ENCODE measurements around the gene RCAN1. TPM values are rescaled to one million over a fixed set of nuclear protein-coding genes. Genes with fewer than 3 reads are reported as not detected.

Gene RCAN1
- total RNA-seq, 1 experiment from 2014 or later: 13.5 TPM

DNA sequence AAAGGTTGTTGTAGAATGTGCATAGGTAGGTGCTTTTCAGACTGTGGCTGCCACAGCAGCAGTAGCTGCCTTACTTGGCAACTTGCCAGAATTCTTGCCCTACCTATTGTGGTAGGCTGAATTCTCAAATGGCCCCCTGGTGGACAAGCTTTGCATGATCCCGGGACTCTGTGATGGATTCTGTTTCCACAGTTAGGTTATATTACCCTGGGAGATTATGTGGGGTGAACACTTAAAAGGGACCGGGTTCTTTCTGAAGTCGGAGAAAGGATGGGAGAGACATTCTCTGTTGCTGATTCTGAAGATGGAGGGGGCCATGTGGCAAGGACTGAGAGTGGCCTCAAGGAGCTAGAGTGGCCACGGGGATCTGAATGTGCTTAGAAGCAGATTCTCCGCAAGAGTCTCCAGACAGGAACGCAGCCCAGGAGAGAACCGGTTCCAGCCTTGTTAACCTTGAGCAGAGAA is 70.8 kb downstream of the RCAN1 start:
- in situ Hi-C loops (cut with HindIII; ENCODE audit: low pct_unique_long_range_greater_than_20kb, low sequenced_read_pairs): no loop called here

DNA sequence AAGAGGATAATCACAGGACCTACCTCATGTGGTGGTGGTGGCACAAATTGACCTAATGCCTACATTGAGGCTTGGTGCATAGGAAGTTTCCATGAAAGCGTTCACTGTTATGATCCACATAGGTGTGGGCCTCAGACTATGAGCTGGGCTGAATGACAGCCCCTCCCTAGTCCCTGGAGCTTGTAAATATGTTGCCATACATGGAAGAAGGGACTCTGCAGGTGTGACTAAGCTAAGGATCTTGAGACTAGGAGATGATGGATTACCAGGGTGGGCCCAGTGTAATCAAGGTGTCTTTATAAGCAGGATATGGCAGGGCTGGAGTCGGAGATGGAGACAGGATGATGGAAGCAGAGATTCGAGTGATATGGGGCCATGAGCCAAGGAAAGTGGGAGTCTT is 71.9 kb downstream of the RCAN1 start:
- intact Hi-C loops (cut with micrococcal nuclease; ENCODE audit: unreplicated experiment) (no loop called here), in situ Hi-C loops (cut with HindIII; ENCODE audit: low pct_unique_long_range_greater_than_20kb, low sequenced_read_pairs) (no loop called here)
- no peak overlapping the region for H3K27ac ChIP-seq (ENCODE audit: low read length)
- H3K4me3 ChIP-seq (ENCODE audit: low read depth in 2 of 2, low read length in 2 of 2): no peak overlapping the region
- CTCF ChIA-PET: interaction anchor here (1.2 kb wide), 1 partner anchor 68 kb away, joined by 3 read pairs; no protein-coding TSS in a partner anchor
- BruUV-seq (replicated peaks): no TSS peak
- H3K4me1 ChIP-seq (ENCODE audit: control insufficient read depth, insufficient read depth, low read length): peaks cover 9% of the 10 kb centered on the region
- no peaks in the 10 kb centered on the region for H3K27me3 ChIP-seq (ENCODE audit: control insufficient read depth, insufficient read depth, low read length)
- ATAC-seq (no peak), DNase-seq (ENCODE audit: low read depth, low spot score) (no peak)
- POLR2A ChIA-PET: no interaction called here
- no peaks in the 10 kb centered on the region for H3K9me3 ChIP-seq (ENCODE audit: control insufficient read depth, insufficient read depth, low read depth, low read length)
- TF ChIP-seq TCF7L2 (IDR thresholded peaks at IDR 0.05; ENCODE audit: low read depth, low read length): no peak
- TF ChIP-seq, protein P1, sequence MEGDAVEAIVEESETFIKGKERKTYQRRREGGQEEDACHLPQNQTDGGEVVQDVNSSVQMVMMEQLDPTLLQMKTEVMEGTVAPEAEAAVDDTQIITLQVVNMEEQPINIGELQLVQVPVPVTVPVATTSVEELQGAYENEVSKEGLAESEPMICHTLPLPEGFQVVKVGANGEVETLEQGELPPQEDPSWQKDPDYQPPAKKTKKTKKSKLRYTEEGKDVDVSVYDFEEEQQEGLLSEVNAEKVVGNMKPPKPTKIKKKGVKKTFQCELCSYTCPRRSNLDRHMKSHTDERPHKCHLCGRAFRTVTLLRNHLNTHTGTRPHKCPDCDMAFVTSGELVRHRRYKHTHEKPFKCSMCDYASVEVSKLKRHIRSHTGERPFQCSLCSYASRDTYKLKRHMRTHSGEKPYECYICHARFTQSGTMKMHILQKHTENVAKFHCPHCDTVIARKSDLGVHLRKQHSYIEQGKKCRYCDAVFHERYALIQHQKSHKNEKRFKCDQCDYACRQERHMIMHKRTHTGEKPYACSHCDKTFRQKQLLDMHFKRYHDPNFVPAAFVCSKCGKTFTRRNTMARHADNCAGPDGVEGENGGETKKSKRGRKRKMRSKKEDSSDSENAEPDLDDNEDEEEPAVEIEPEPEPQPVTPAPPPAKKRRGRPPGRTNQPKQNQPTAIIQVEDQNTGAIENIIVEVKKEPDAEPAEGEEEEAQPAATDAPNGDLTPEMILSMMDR (IDR thresholded peaks at IDR 0.05): no peak
- H3K36me3 ChIP-seq (ENCODE audit: control insufficient read depth, insufficient read depth, low read length): no peaks in the 10 kb centered on the region

More for the DNA sequence above, 70.8 kb downstream of the RCAN1 start:
- Histone ChIP-seq H3K27me3 (ENCODE audit: control insufficient read depth, insufficient read depth, low read length) (no peaks in the 10 kb centered on the region), H3K27ac (ENCODE audit: low read length) (peak overlapping the region; percentile 74; the same call in 1 of the 2 replicates), H3K36me3 (ENCODE audit: control insufficient read depth, insufficient read depth, low read length) (no peaks in the 10 kb centered on the region), H3K9me3 (ENCODE audit: control insufficient read depth, insufficient read depth, low read depth, low read length) (no peaks in the 10 kb centered on the region), H3K4me3 (ENCODE audit: low read depth in 2 of 2, low read length in 2 of 2) (no peak overlapping the region), H3K4me1 (ENCODE audit: control insufficient read depth, insufficient read depth, low read length) (peaks cover 9% of the 10 kb centered on the region)
- no TSS peak for BruUV-seq (replicated peaks)
- ChIA-PET CTCF (interaction anchor here (1.2 kb wide), 1 partner anchor 67 kb away, joined by 3 read pairs; no protein-coding TSS in a partner anchor), POLR2A (no interaction called here)
- no peak for TF ChIP-seq TCF7L2 (IDR thresholded peaks at IDR 0.05; ENCODE audit: low read depth, low read length)
- TF ChIP-seq, protein P1 (IDR thresholded peaks at IDR 0.05): peak; percentile 58
- intact Hi-C loops (cut with micrococcal nuclease; ENCODE audit: unreplicated experiment): no loop called here
- DNase-seq (ENCODE audit: low read depth, low spot score) (no peak), ATAC-seq (peak; percentile 77)

GRCh38 chr21:34540206-34540605 is 74.7 kb downstream of the RCAN1 start:
- Histone ChIP-seq H3K27me3 (ENCODE audit: control insufficient read depth, insufficient read depth, low read length) (no peaks in the 10 kb centered on the region), H3K4me3 (ENCODE audit: low read depth in 2 of 2, low read length in 2 of 2) (no peak overlapping the region), H3K4me1 (ENCODE audit: control insufficient read depth, insufficient read depth, low read length) (peaks cover 4% of the 10 kb centered on the region), H3K27ac (ENCODE audit: low read length) (no peak overlapping the region), H3K36me3 (ENCODE audit: control insufficient read depth, insufficient read depth, low read length) (no peaks in the 10 kb centered on the region), H3K9me3 (ENCODE audit: control insufficient read depth, insufficient read depth, low read depth, low read length) (no peaks in the 10 kb centered on the region)
- DNase-seq (ENCODE audit: low read depth, low spot score) (no peak), ATAC-seq (no peak)
- ChIA-PET POLR2A (no interaction called here), CTCF (no interaction called here)
- TF ChIP-seq POLR2AphosphoS5 (IDR thresholded peaks at IDR 0.05; ENCODE audit: low read depth, low read length): no peak
- TF ChIP-seq, protein P2, sequence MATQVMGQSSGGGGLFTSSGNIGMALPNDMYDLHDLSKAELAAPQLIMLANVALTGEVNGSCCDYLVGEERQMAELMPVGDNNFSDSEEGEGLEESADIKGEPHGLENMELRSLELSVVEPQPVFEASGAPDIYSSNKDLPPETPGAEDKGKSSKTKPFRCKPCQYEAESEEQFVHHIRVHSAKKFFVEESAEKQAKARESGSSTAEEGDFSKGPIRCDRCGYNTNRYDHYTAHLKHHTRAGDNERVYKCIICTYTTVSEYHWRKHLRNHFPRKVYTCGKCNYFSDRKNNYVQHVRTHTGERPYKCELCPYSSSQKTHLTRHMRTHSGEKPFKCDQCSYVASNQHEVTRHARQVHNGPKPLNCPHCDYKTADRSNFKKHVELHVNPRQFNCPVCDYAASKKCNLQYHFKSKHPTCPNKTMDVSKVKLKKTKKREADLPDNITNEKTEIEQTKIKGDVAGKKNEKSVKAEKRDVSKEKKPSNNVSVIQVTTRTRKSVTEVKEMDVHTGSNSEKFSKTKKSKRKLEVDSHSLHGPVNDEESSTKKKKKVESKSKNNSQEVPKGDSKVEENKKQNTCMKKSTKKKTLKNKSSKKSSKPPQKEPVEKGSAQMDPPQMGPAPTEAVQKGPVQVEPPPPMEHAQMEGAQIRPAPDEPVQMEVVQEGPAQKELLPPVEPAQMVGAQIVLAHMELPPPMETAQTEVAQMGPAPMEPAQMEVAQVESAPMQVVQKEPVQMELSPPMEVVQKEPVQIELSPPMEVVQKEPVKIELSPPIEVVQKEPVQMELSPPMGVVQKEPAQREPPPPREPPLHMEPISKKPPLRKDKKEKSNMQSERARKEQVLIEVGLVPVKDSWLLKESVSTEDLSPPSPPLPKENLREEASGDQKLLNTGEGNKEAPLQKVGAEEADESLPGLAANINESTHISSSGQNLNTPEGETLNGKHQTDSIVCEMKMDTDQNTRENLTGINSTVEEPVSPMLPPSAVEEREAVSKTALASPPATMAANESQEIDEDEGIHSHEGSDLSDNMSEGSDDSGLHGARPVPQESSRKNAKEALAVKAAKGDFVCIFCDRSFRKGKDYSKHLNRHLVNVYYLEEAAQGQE (IDR thresholded peaks at IDR 0.05; ENCODE audit: insufficient read depth in 1 of 2, low read depth in 2 of 2, low read length in 1 of 2): no peak
- no peak for TF ChIP-seq SIN3A (IDR thresholded peaks at IDR 0.05; ENCODE audit: borderline replicate concordance, insufficient read depth, low read depth, low read length)
- TF ChIP-seq, protein P1 (IDR thresholded peaks at IDR 0.05): no peak
- TF ChIP-seq TCF7L2 (IDR thresholded peaks at IDR 0.05; ENCODE audit: low read depth, low read length): no peak
- in situ Hi-C loops (cut with HindIII; ENCODE audit: low pct_unique_long_range_greater_than_20kb, low sequenced_read_pairs): no loop called here
- no TSS peak for BruUV-seq (replicated peaks)
- intact Hi-C loops (cut with micrococcal nuclease; ENCODE audit: unreplicated experiment): no loop called here
